Measurements from ENCODE around the gene NINJ2. TPM values are rescaled to one million over a fixed set of nuclear protein-coding genes. Genes with fewer than 3 reads are reported as not detected.

Gene NINJ2
- polyA plus RNA-seq, 2 of the 4 experiments (the other 2 are of a cell fraction): 0.76 to 1.2 TPM

DNA sequence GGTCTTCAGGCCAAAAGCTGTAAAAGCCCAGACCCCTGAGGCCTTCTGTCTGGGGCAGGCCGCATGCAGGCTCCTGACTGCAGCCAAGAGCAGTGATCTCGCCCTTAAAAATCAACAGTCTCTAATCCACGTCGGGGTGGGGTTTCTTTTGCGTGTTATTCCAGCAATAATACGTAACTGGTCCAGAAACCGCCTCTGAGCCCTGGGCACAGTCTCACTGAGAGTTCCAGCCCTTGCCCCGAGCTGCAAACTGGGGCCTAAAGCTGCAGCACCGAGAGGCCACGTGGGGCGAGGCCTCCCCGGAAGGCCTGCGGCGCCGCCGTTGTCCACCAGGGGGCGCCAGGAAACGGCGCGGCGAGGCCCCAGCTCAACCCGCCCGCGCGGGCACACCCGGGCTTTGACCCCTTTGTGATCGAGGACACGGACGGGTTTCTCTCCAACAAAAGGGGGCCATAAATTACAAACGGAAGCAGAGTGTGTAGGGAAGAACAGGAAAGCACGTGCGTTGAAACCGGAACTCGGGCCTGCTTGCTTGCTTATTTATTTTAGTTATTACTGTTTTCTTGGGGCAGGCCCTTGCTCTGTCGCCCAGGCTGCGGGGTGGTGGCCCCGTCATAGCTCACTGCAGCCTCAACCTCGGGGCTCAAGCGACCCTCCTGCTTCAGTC is 87.2 kb downstream of the NINJ2 start (continued):
- 0 out of 2 replicates have a peak, but pooled peaks have one; percentile 41 for TF ChIP-seq RFX5 (IDR thresholded peaks at IDR 0.05)
- no peak; the same call in 1 of the 2 replicates for TF ChIP-seq HDAC2 (IDR thresholded peaks at IDR 0.05)
- peak; percentile 89 for TF ChIP-seq HOXB13 (CRISPR knock-in tag; IDR thresholded peaks at IDR 0.05; ENCODE audit: low read depth)
- TF ChIP-seq CBX2 (IDR thresholded peaks at IDR 0.05; ENCODE audit: borderline replicate concordance, low read depth): no peak
- no peak for TF ChIP-seq POLR2AphosphoS2 (conservative IDR thresholded peaks at IDR 0.05; ENCODE audit: low read length)
- TF ChIP-seq, protein P1, sequence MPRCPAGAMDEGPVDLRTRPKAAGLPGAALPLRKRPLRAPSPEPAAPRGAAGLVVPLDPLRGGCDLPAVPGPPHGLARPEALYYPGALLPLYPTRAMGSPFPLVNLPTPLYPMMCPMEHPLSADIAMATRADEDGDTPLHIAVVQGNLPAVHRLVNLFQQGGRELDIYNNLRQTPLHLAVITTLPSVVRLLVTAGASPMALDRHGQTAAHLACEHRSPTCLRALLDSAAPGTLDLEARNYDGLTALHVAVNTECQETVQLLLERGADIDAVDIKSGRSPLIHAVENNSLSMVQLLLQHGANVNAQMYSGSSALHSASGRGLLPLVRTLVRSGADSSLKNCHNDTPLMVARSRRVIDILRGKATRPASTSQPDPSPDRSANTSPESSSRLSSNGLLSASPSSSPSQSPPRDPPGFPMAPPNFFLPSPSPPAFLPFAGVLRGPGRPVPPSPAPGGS (IDR thresholded peaks at IDR 0.05): no peak
- TF ChIP-seq RCOR1 (IDR thresholded peaks at IDR 0.05; ENCODE audit: low read depth, low read length): no peak
- TF ChIP-seq ZC3H11A (IDR thresholded peaks at IDR 0.05): no peak
- TF ChIP-seq JUN (IDR thresholded peaks at IDR 0.05): peak in 1 of 2 experiments; percentile 75; a peak in 3 of 5 replicates
- TF ChIP-seq HOXA7 (CRISPR knock-in tag; IDR thresholded peaks at IDR 0.05): no peak

DNA sequence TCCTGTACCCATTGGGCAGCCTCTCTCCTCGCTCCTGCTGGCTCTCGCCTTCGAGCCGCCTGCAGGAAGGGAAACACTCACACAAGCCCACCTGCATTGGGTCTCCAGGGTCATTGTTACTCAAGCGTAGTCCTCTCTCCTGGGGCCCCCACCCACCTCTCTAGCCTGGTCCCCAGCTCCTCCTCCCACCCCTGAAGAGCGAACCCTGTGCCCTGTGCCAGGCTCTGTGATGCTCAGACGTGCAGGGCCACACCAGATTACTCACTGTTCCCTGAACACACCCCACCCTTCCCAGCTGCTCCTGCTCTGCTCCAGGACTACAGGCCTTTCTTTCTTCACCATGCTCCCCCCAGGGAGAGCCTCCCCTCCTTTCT is 88.1 kb downstream of the NINJ2 start:
- WGBS (ENCODE audit: missing lambda C conversion rate): 89% methylated on average over 7 of the region's 7 CpGs
- ChIA-PET POLR2A (interaction anchor here (1.1 to 4.0 kb wide), 4 partner anchors 35 to 374 kb away, joined by 3 to 43 read pairs (median 7); partner anchors contain the start of genes RAD52 and WNK1), CTCF (interaction anchor here (0.8 to 13.7 kb wide), 37 partner anchors 9 to 518 kb away, joined by 3 to 292 read pairs (median 8); partner anchors contain the start of genes NINJ2, RAD52 and WNK1)
- TF ChIP-seq, protein P2, sequence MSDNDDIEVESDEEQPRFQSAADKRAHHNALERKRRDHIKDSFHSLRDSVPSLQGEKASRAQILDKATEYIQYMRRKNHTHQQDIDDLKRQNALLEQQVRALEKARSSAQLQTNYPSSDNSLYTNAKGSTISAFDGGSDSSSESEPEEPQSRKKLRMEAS (IDR thresholded peaks at IDR 0.05): 0 out of 2 replicates have a peak, but pooled peaks have one; percentile 9
- TF ChIP-seq CHD4 (IDR thresholded peaks at IDR 0.05; ENCODE audit: borderline replicate concordance): no peak
- FAIRE-seq (no peak), ATAC-seq (no peak), DNase-seq (ENCODE audit: low read depth in 1 of 2, low spot score in 1 of 2) (no peak)
- H3K4me2 ChIP-seq: peak overlapping the region; percentile 61; the same call in 2 of the 3 replicates
- peak overlapping the region; percentile 82 to 97 for H3K27ac ChIP-seq
- H3K4me1 ChIP-seq: peaks cover 63% of the 10 kb centered on the region
- no peak overlapping the region for H3K4me3 ChIP-seq
- peaks cover 5% of the 10 kb centered on the region; the same call in 1 of the 3 replicates for H3K9me3 ChIP-seq

DNA sequence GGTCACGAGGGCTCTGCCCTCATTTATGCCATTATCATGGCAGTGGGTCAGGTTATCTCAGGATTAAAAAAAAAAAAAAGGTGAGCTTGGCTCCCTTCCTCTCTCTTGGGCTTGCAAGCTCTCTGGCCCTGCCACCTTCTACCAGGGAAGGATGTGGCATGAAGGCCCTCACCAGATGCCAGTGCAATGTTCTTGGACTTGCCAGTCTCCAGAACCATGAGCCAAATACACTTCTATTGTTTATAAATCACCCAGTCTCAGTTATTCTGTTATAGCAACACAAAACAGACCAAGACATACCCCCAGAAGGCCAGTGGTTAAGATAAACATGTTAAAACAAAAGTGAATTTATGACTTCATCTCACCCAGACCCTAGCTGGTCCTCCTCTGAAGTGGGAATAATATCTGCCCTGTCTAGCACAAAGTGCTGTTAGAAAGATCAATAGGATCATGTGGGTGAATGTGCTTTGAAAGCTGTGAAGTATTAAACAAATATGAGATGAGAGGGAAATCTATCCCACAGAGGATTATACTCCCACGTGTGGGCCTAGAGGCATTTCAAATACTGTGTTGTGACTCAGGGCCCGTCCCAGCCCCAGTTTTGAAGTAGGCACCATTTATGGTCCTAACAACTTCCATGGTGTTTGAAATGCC is 88.6 kb downstream of the NINJ2 start:
- DNase-seq (ENCODE audit: low read depth in 1 of 2, low spot score in 1 of 2) (no peak), ATAC-seq (no peak), FAIRE-seq (no peak)
- peak overlapping the region; percentile 82 to 97 for H3K27ac ChIP-seq
- no peak overlapping the region for H3K4me3 ChIP-seq
- peaks cover 62% of the 10 kb centered on the region for H3K4me1 ChIP-seq
- TF ChIP-seq, protein P2 (IDR thresholded peaks at IDR 0.05): 0 out of 2 replicates have a peak, but pooled peaks have one; percentile 4
- TF ChIP-seq ZSCAN20 (CRISPR knock-in tag; IDR thresholded peaks at IDR 0.05): no peak
- POLR2A ChIA-PET: interaction anchor here (4.0 kb wide), 1 partner anchor 177 kb away, joined by 43 read pairs; the partner anchor contains the start of gene WNK1
- no peak overlapping the region for H3K4me2 ChIP-seq
- 77% methylated on average over 3 of the region's 3 CpGs for WGBS (ENCODE audit: missing lambda C conversion rate)
- CTCF ChIA-PET: interaction anchor here (0.6 to 13.7 kb wide), 14 partner anchors 11 to 375 kb away, joined by 3 to 292 read pairs (median 14); partner anchors contain the start of genes RAD52 and WNK1
- H3K9me3 ChIP-seq: peaks cover 5% of the 10 kb centered on the region; the same call in 1 of the 3 replicates

DNA sequence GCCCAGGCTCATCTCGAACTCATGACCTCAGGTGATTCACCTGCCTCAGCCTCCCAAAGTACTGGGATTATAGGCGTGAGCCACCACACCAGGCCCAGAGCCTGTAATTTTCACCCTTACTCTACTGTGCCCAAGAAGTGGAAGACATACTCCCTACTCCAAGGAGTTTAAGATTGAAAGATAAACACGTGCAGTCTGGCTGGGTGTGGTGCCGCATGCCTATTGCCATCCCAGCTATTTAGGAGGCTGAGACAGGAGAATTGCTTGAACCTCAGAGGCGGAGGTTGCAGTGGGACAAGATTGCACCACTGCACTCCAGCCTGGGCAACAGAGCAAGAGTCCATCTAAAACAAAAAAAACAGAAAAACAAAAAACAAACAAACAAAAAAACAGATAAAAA is 90.0 kb downstream of the NINJ2 start:
- TF ChIP-seq, protein P3, sequence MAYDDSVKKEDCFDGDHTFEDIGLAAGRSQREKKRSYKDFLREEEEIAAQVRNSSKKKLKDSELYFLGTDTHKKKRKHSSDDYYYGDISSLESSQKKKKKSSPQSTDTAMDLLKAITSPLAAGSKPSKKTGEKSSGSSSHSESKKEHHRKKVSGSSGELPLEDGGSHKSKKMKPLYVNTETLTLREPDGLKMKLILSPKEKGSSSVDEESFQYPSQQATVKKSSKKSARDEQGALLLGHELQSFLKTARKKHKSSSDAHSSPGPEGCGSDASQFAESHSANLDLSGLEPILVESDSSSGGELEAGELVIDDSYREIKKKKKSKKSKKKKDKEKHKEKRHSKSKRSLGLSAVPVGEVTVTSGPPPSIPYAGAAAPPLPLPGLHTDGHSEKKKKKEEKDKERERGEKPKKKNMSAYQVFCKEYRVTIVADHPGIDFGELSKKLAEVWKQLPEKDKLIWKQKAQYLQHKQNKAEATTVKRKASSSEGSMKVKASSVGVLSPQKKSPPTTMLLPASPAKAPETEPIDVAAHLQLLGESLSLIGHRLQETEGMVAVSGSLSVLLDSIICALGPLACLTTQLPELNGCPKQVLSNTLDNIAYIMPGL (CRISPR knock-in tag; IDR thresholded peaks at IDR 0.05; ENCODE audit: borderline replicate concordance): no peak
- TF ChIP-seq SREBF2 (IDR thresholded peaks at IDR 0.05): no peak
- no peak for TF ChIP-seq FOSL2 (IDR thresholded peaks at IDR 0.05)
- no peak for TF ChIP-seq FOSL2 (CRISPR knock-in tag; IDR thresholded peaks at IDR 0.05)
- TF ChIP-seq MYC (IDR thresholded peaks at IDR 0.05; ENCODE audit: borderline replicate concordance, low read length): no peak
- H3K4me3 ChIP-seq: no peak overlapping the region
- H3K27ac ChIP-seq: peak overlapping the region; percentile 97 to 98
- POLR2A ChIA-PET: no interaction called here
- peaks cover 53% of the 10 kb centered on the region for H3K4me1 ChIP-seq
- 92% methylated on average over 5 of the region's 5 CpGs for WGBS (ENCODE audit: missing lambda C conversion rate)
- CTCF ChIA-PET: interaction anchor here (4.5 to 13.7 kb wide), 3 partner anchors 179 to 378 kb away, joined by 48 to 292 read pairs (median 72); partner anchors contain the start of genes RAD52 and WNK1
- no peak for FAIRE-seq
- no peak for DNase-seq (ENCODE audit: low read depth in 1 of 2, low spot score in 1 of 2)
- ATAC-seq: no peak
- peaks cover 5% of the 10 kb centered on the region; the same call in 1 of the 3 replicates for H3K9me3 ChIP-seq
- no peak overlapping the region; the same call in 2 of the 3 replicates for H3K4me2 ChIP-seq

Data from A549 (cell line).